Measurements from ENCODE around the gene CDH23.

DNA sequence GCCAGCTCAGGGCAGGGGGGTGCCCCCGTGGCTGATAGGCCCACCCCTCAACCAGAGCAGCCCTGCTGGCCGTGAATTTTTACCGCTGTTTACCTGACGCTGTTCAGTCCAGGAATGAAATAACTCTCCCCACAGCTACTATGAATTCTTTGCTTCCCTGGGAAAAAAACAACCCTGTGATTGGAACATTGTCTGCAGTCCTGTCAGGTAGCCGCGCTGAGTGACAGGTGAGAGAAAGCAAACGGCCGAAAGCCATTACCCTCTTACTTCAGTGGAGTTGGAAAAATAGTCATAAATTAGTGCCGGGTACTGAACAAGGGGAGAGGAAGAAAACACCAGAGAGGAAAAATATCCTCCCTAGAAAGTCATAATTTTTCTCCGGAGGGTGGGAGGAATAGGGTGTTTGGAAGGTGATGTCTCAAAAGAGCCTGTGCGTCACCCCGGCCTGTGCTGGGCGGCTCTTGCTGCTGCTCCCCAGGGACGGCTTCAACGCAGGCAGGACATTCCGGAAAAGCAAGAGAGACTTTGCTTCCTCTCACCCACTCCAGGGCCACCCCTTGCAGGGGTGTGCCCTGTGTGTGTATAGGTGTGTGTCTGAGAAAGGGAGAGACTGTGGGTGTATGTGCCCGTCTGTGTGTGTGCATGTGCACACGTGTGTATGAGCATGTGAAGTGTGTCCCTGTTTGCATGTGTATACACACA is 69.0 kb downstream of the CDH23 start:
- TF ChIP-seq, protein P1, sequence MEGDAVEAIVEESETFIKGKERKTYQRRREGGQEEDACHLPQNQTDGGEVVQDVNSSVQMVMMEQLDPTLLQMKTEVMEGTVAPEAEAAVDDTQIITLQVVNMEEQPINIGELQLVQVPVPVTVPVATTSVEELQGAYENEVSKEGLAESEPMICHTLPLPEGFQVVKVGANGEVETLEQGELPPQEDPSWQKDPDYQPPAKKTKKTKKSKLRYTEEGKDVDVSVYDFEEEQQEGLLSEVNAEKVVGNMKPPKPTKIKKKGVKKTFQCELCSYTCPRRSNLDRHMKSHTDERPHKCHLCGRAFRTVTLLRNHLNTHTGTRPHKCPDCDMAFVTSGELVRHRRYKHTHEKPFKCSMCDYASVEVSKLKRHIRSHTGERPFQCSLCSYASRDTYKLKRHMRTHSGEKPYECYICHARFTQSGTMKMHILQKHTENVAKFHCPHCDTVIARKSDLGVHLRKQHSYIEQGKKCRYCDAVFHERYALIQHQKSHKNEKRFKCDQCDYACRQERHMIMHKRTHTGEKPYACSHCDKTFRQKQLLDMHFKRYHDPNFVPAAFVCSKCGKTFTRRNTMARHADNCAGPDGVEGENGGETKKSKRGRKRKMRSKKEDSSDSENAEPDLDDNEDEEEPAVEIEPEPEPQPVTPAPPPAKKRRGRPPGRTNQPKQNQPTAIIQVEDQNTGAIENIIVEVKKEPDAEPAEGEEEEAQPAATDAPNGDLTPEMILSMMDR (IDR thresholded peaks at IDR 0.05): no peak
- no peak for TF ChIP-seq EZH2 (IDR thresholded peaks at IDR 0.05; ENCODE audit: borderline replicate concordance, insufficient read depth, low read depth, low read length, poor library complexity, severe bottlenecking)
